ENCODE measurements around the gene SLC1A2.

Gene SLC1A2

DNA sequence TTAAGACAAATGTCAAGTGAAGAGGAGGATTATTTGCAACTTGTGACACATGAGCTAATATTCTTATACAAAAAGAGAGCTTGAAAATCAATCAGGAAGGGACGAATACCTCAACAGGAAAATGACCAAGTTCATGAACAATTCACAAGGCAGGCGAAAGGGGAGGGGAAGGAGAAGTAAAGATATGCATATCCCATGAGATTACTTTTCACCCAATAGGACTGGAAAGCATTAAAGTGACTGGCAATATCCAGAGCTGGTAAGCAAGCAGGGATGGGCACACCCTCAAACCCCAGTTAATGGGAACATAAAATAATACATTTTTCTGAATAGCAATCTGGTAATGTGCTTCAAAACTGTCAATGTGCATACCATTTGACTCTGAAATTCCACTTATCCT lies 129.5 kb downstream of the SLC1A2 start:
- peaks cover 0 to 30% (median 17%) of the 10 kb centered on the region in 4 donors for H3K4me1 ChIP-seq
- no peak for DNase-seq
- no peak overlapping the region for H3K4me3 ChIP-seq
- TF ChIP-seq, protein P1, sequence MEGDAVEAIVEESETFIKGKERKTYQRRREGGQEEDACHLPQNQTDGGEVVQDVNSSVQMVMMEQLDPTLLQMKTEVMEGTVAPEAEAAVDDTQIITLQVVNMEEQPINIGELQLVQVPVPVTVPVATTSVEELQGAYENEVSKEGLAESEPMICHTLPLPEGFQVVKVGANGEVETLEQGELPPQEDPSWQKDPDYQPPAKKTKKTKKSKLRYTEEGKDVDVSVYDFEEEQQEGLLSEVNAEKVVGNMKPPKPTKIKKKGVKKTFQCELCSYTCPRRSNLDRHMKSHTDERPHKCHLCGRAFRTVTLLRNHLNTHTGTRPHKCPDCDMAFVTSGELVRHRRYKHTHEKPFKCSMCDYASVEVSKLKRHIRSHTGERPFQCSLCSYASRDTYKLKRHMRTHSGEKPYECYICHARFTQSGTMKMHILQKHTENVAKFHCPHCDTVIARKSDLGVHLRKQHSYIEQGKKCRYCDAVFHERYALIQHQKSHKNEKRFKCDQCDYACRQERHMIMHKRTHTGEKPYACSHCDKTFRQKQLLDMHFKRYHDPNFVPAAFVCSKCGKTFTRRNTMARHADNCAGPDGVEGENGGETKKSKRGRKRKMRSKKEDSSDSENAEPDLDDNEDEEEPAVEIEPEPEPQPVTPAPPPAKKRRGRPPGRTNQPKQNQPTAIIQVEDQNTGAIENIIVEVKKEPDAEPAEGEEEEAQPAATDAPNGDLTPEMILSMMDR (IDR thresholded peaks at IDR 0.05) = no peak
- intact Hi-C loops (cut with DNase I; ENCODE audit: low total_unique reads) = loop anchor here (10.0 kb wide), 1 partner anchor 135 kb away; no protein-coding TSS in a partner anchor
- no peaks in the 10 kb centered on the region for H3K27me3 ChIP-seq
- H3K36me3 ChIP-seq = no peaks in the 10 kb centered on the region
- peak overlapping the region; percentile 61 to 71 for H3K27ac ChIP-seq
- H3K9me3 ChIP-seq = no peaks in the 10 kb centered on the region

DNA sequence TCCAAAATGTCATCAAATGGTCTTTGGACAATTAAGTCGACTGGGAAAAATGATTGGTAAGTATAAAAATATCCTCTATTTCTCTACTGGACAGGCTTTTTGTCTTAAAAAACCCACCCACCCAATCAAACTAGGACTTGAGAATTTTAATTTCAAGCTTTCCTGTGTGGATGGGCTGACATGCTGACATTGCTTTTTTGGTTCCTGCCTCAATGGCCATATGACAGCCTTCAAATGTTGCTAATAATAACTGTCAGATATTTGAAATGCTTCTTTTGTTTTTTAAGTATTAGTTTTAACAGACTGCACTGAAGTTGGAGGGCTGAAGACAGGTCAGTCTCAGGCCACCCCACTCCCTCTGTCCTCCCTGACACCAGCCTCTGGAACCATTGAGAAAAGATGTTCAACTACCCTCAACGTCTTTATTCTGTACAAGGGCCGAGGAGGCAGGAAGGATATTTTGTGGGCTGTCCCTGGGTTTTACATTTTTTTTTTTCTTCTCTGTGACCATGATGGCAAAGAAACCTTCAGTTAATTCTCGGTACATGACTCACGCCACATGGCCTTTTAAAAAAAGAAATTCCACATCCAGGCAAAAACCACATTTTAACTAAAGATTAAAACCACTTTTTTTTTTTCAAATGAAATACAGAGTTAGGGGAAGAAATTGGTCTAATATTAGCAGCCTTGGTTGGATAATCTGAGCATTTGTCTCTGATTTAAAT lies 130.4 kb downstream of the SLC1A2 start:
- intact Hi-C loops (cut with DNase I; ENCODE audit: low total_unique reads) = no loop called here
- Histone ChIP-seq H3K27me3 (no peaks in the 10 kb centered on the region), H3K4me1 (peaks cover 0 to 30% (median 17%) of the 10 kb centered on the region in 4 donors), H3K4me3 (no peak overlapping the region), H3K9me3 (no peaks in the 10 kb centered on the region), H3K27ac (peak overlapping the region; percentile 61 to 71), H3K36me3 (no peaks in the 10 kb centered on the region)
- DNase-seq = no peak
- TF ChIP-seq, protein P1 (IDR thresholded peaks at IDR 0.05) = no peak

DNA sequence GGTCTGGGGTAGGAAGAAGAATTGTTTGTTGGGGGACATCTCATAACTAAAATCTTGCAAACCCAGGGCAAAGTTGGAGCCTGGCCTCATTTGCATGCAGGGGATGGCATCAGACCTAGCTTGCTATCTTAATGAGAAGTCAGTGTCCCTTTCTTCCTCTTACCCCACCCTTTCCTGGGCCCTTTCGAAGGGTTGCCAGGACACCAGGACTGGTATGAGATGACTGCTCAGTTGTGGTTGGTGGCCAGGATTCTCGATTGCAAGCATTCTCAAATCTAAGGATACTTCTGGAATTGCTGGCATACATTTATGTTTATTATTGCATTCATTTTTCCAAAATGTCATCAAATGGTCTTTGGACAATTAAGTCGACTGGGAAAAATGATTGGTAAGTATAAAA lies 131.0 kb downstream of the SLC1A2 start:
- Histone ChIP-seq H3K36me3 (no peaks in the 10 kb centered on the region), H3K4me3 (no peak overlapping the region), H3K4me1 (peaks cover 0 to 30% (median 17%) of the 10 kb centered on the region in 4 donors), H3K9me3 (no peaks in the 10 kb centered on the region), H3K27ac (no peak overlapping the region), H3K27me3 (no peaks in the 10 kb centered on the region)
- DNase-seq = no peak
- intact Hi-C loops (cut with DNase I; ENCODE audit: low total_unique reads) = no loop called here
- TF ChIP-seq, protein P1 (IDR thresholded peaks at IDR 0.05) = no peak

DNA sequence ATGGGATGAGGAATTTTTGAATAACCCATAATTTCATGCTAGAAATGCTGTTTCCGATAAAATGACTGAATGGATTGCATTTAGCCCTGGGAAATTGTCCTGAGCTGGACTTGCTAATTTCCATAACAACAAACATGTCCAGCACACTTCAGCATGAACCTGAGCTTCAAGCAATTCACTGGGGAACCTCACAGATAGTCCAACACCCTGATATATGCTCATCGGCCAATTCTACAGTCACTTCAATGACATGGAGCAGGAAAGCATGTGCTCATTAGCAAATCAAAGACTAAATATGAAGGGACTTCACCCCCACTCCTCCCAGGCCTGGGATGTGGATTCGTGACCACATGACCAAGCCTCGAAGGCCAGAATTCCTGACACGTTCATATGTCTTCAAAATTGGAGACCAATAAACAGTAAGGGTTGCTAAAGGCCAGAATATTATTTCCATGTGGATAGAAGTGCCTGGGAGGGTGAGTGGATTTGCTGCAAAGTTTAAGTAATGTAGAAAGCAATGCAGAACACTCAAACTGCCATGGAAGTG lies 131.9 kb downstream of the SLC1A2 start:
- Histone ChIP-seq H3K27ac (no peak overlapping the region), H3K4me1 (peaks cover 0 to 34% (median 17%) of the 10 kb centered on the region in 4 donors), H3K36me3 (no peaks in the 10 kb centered on the region), H3K27me3 (no peaks in the 10 kb centered on the region), H3K4me3 (no peak overlapping the region), H3K9me3 (no peaks in the 10 kb centered on the region)
- intact Hi-C loops (cut with DNase I; ENCODE audit: low total_unique reads) = no loop called here
- TF ChIP-seq, protein P1 (IDR thresholded peaks at IDR 0.05) = no peak
- no peak for DNase-seq

DNA sequence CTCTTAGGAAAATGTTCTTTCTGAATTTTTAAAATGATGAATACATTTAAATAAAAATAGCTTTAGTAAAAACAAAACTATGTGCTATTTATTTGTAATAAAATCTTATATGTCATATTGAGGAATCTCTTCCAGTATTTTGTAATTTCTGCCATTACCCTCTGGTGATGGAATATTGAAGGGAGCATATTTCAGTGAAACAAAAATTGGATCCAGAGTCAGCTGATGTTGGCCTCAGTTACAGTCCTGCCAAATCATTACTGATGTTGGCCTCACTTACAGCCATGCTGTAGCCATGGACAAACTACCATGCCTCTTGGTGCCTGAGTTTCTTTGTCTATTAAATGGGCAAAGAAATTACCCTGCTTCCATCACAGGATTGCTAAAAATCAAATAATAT lies 133.2 kb downstream of the SLC1A2 start:
- intact Hi-C loops (cut with DNase I; ENCODE audit: low total_unique reads) = no loop called here
- peak overlapping the region in 1 of 2 donors; percentile 17 for H3K27ac ChIP-seq
- peaks cover 0 to 47% (median 25%) of the 10 kb centered on the region in 4 donors for H3K4me1 ChIP-seq
- H3K4me3 ChIP-seq = no peak overlapping the region
- H3K9me3 ChIP-seq = no peaks in the 10 kb centered on the region
- no peak for DNase-seq
- H3K36me3 ChIP-seq = no peaks in the 10 kb centered on the region
- TF ChIP-seq, protein P1 (IDR thresholded peaks at IDR 0.05) = no peak
- H3K27me3 ChIP-seq = no peaks in the 10 kb centered on the region

All from tibial artery (tissue), 4 donors.